CD1c-positive myeloid dendritic cell (primary cell): ENCODE measurements around the gene GUCY1A1.

Experiments used
- DNase-seq: peaks from one replicate; pipeline ENCODE4 v3.0.0-alpha.2; 2016; ENCODE audit errors: extremely low spot score

Gene GUCY1A1

GRCh38 chr4:155774033-155774432, 107.4 kb downstream of the GUCY1A1 start:
- no peak for DNase-seq

GRCh38 chr4:155777971-155778735, 111.5 kb downstream of the GUCY1A1 start:
- DNase-seq = no peak

- no peak for DNase-seq
These were observed 114.1 kb downstream of the GUCY1A1 start for GRCh38 chr4:155780775-155781174.

GRCh38 chr4:155781249-155781831, 114.7 kb downstream of the GUCY1A1 start:
- DNase-seq = no peak
